GM19463 (cell line): Measurements from ENCODE around the gene C1orf87.

Source experiments
- ATAC-seq: cut with Tn5 transposase; IDR thresholded peaks from one replicate; pipeline ENCODE4 v1.9.1; 2021; ENCODE audit warnings: mild to moderate bottlenecking, moderate library complexity; ENCODE audit not compliant: unreplicated experiment

Gene C1orf87

DNA sequence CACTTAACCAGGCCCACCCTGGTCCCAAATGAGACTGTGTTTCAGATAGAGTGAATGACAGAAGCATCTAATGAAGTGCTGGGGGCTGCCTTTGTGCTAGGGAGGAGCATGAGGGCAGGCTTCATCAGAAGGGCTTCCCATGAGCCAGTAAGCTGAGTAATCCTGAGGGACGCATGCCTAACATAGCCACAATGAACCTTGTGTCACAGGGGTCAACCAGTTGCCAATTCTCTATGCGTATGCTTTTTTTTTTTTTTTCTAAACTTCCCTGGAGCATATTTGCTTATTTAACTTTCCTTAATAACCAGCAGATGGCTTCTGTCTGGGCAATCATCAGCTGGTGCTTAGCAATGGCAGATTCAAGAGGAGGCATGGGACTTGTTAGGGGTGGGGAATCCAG lies 121.5 kb downstream of the C1orf87 start:
- no peak for ATAC-seq

DNA sequence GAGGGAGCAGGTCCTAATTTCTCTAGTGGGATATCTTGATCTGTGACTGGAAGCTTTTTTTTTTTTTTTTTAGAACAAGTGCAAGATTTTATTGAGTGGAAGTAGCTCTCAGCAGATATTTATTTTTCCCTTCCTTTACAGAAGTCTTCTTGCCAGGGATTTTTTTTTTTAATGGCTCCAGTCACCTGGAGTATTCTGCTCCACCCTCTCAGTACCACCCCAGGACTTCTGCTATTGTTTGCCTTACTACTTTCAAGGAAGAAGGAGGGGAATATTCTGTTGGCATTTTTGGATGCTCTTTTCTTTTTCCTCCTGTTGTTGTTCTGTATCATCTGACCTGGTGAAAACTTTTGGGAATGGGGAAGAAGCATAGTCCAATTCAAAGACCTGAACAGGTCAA lies 123.9 kb downstream of the C1orf87 start:
- ATAC-seq = no peak

DNA sequence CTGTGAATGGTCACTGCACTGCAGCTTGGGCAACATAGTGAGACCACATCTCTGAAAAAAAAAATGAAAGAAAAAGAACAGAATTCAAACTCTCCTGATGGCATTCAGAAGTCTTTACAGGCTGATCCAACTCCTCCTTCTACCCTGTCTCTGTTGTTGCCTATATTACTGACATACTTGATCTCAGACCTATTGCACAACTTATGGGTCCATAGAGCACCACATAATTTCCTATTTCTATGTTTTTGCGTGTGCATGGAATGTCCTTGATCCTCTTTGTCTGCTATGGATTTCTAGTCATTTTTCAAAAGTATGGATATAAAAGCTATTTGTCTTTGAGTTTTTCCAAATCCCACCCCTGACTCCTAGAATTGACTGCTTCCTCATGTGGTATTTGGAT lies 124.6 kb downstream of the C1orf87 start:
- ATAC-seq = no peak

DNA sequence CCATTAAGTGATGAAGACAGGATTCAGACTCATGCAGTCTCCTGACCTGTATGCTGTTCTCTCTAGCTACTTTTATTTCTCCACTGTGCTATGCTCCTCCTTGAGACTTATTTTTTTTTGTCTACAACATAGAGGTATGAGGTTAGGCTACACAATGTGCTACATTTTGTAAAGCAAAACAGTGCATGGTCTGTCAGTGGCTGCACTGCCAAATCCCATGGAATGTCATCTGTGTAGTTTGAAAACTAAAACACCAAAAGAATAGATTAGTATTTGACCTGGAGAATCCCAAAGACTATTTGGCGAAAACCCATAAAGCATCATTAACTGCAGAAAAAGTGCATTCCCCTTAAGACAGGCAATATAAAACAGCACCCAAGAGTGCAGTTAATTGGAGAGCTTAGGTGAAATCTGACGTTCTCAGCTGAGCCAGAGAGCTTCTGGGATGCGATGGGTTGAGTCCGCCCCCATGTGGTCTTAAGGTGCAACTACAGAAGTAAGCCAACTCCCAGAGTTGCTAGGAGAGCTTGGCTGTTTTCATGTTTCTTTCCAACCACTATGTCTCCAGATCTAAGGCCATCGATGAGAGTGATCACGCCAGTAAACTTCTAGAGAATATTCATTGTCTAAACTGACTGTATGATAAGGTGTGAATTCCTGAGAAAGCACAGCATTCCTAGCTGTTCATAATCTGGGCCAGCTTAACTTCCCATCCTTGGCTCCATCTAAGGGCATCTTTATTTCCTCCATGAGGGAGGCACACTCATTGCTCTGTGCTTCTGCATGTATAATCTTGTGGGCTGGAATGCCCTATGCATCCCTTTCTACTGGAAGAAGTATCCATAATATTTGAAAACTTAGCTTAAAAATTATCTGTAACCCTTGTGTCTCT lies 126.3 kb downstream of the C1orf87 start:
- ATAC-seq = peak; percentile 96

DNA sequence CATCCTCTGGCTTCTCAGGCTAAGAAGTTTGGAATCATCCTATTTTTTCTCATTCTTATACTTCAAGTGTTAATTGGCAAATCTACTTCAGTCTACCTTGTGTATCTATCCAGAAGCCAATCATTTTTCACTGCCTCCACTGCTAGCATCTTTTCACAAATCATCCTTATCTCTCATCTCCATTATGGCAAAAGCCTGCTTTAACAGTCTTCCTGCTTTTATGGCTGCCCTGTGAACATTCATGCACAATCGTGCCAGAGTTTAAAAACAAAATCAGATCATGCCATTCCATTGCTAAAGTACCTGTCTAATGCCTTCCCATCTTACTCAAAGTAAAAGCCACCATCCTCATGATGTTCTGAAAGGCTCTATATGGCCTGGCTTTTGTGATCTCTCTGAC lies 127.8 kb downstream of the C1orf87 start:
- ATAC-seq = no peak
